ENCODE results near the gene PROM2. TPM values are rescaled to one million over a fixed set of nuclear protein-coding genes. Genes with fewer than 3 reads are reported as not detected.

Gene PROM2
- total RNA-seq, 1 donor: 0.31 TPM

DNA sequence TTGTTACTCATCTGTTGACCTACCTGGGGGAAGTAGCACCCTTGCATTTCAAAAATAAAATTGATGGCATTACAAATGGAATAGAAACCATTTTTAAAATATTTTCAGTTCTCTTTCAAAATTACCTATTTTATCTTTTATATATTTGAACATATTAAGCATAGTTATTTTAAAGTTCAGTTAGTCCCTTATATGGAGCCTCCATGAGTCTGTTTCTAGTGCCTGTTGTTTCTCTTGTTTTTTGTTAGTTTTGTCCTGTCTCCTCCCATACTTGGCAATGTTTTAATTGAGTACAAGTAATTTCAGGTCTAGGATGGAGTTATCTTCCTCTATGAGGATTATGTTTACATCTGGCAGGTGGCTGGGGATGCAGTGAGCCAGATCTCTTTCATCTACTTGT, 17.0 kb downstream of the PROM2 start:
- Histone ChIP-seq H3K4me3 (ENCODE audit: low read length) (no peak overlapping the region), H3K9me3 (ENCODE audit: low read depth, low read length) (no peaks in the 10 kb centered on the region), H3K4me1 (ENCODE audit: insufficient read depth, low read length) (no peaks in the 10 kb centered on the region), H3K27me3 (ENCODE audit: insufficient read depth, low read length) (no peaks in the 10 kb centered on the region)

DNA sequence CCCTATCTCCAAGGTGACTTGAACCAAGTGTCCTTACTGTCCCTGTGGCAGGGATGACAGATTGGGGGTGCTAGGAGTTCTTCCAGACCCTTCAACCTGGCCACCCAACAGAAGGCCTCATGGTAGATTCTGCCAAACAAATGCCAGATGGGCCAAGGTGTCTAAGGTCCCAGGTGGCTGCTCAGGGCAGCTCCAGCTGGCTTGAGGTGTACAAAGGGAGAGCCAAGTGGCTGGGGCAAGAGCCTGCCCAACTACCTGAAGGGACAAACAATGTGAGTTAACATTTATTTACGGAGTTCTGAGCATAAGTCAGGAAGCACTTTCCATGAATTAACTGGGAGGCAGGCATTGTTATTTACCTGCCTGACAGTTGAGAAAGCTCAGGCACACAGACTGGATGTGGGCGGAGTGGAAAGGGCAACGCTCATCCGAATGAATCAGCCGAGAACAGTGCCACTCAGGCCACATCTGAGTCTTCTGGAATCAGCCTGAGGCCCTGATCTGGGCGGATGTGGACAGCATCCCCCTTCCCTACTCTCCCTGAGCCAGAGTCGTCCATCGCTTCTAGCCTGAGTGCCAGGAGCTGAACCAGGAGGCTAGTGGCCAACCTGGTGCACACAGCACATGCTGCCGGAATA, 18.5 kb downstream of the PROM2 start:
- H3K4me3 ChIP-seq (ENCODE audit: low read length): no peak overlapping the region
- H3K27me3 ChIP-seq (ENCODE audit: insufficient read depth, low read length): no peaks in the 10 kb centered on the region
- no peaks in the 10 kb centered on the region for H3K9me3 ChIP-seq (ENCODE audit: low read depth, low read length)
- H3K4me1 ChIP-seq (ENCODE audit: insufficient read depth, low read length): no peaks in the 10 kb centered on the region

DNA sequence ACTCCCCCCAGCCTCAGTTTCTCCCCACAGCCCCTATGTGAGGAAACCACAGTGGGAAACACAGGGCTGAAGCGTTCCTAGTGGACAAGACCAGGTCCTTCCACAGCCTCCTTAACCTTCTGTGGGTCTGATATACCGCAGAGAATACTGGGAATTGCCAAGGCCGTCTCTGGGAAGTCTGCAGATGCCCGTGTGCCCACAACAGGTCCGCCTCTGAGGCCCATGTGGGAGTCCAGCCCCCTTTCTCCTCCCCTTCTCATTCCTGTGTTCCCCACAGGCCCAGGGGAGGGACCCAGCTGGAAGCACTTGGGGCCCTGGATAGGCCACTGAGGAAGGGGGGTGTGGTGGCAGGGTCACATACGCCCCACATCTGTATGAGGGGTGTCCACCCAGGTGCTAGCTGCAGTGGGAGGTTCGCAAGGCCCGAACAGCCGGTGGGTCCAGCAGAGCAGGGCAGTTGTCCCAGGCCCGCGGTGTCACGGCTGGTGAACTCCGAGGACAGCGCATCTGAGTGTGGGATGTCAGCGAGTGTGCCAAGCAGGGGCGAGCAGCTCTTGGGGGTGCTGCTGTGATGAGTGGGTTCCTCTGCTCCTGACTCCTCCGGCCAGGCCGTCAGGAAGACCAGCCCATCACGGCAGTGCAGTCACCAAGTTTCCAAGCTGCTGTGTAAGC, 20.5 kb downstream of the PROM2 start:
- no peak overlapping the region for H3K4me3 ChIP-seq (ENCODE audit: low read length)
- no peaks in the 10 kb centered on the region for H3K4me1 ChIP-seq (ENCODE audit: insufficient read depth, low read length)
- H3K27me3 ChIP-seq (ENCODE audit: insufficient read depth, low read length): no peaks in the 10 kb centered on the region
- no peaks in the 10 kb centered on the region for H3K9me3 ChIP-seq (ENCODE audit: low read depth, low read length)

DNA sequence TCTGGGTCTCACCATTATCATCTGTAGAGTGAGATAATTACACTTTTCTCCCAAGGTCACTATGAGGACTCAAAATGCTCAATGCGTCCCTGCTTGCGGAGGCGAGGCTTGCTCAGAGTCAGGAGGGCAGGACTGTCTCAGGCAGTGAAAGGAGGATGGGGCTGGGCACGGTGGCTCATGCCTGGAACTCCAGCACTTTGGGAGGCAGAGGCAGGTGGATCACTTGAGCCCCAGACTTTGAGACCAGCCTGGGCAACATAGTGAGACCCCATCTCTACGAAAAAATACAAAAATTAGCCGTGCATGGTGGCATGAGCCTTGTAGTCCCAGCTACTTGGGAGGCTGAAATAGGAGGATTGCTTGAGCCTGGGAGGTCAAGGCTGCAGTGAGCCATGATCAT, 21.1 kb downstream of the PROM2 start:
- no peaks in the 10 kb centered on the region for H3K27me3 ChIP-seq (ENCODE audit: insufficient read depth, low read length)
- H3K9me3 ChIP-seq (ENCODE audit: low read depth, low read length): no peaks in the 10 kb centered on the region
- no peaks in the 10 kb centered on the region for H3K4me1 ChIP-seq (ENCODE audit: insufficient read depth, low read length)
- no peak overlapping the region for H3K4me3 ChIP-seq (ENCODE audit: low read length)

DNA sequence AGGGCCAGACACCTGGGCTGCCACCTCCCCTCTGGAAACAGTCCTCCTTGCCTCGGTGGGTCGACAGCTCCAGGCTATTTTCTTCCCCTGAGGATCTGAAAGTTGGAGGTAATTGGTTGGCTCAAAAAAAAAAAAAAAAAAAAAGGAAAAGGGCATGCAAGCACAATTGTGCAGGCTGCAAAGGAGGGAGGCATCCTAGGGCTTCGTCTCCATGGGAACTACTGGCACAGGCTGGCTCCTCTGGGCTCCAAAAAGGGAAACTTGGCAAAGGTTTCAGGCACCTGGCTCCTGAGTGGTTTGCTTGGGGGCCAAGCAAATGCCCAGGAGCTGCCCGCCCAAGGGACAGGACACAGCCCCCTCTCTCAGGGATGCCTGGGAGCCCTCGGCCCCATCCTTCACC, 21.8 kb downstream of the PROM2 start:
- H3K4me1 ChIP-seq (ENCODE audit: insufficient read depth, low read length): no peaks in the 10 kb centered on the region
- no peaks in the 10 kb centered on the region for H3K9me3 ChIP-seq (ENCODE audit: low read depth, low read length)
- H3K27me3 ChIP-seq (ENCODE audit: insufficient read depth, low read length): no peaks in the 10 kb centered on the region
- H3K4me3 ChIP-seq (ENCODE audit: low read length): no peak overlapping the region

DNA sequence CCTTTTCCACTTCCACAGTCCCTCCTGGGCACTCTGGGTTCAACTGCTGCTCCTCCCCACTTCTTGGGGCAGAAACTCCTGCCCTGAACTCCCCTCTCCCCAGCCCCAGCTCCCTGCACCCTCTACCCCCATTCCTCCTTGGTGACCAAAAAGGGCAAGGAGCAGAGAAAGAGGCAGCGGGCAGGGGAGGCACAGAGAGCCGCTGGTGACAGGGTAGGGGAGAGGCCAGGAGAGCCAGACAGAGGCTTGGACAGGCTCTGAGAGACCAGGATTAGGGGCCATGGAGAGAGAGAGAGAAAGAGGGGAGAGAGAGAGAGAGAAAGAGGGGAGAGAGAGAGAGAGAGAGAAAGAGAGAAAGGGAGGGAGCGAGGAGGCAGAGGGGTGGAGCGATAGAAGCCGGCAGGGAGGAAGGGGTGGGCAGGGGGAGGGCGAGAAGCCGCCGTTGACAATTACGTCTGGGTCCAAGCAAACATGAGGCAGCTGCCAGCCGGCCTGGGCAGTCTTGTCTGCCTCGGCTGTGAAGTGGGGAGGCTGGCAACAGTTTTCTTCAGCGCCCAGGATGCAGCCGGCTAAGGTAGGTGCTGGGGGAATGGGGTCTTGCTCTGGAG, 22.7 kb downstream of the PROM2 start, which contains the start of gene KCNIP3:
Gene KCNIP3 (plus strand): TSS at position 468 of the 608 bp plus-strand sequence. CDS start 92 bp downstream, at position 560.
- no peaks in the 10 kb centered on the region for H3K9me3 ChIP-seq (ENCODE audit: low read depth, low read length)
- no peak within 1 kb of the TSS for H3K4me3 ChIP-seq (ENCODE audit: low read length)
- H3K4me1 ChIP-seq (ENCODE audit: insufficient read depth, low read length): no peaks in the 10 kb centered on the region
- H3K27me3 ChIP-seq (ENCODE audit: insufficient read depth, low read length): no peaks in the 10 kb centered on the region

DNA sequence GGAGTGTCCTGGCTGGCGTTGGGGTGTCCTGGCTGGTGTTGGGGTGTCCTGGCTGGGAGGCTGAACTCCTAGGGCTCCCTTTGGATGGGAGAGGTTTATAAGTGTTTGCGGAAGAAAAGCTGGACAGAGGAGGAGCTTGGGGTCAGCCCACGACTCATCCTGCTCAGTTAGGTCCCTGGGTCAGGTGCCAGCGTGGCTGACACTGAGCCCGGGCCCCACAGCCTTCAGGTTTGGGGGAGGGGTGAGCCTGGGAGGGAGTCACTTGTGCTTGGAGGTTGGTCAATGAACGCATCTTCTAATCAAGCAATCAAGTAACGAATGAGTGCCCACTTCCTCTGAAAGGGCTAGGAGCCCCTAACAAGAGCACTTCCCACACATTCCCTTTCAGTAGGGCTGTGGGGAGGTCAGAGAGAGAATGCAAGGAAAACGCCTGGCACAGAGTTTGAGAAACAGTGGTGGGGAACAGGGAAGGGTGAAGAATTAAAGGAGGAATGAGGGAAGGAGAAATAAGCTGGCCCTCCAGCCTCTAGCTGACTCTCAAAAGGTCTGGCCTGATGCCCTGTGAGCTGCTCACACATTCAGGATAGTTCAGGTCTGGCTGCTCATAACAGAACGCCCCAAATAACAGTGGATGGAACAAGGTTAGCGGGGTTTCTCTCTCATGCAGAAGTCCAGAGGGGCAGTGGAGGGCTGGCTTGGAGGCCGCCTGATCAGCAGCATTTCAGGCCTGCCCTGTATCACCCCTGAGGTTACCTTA, 23.6 kb downstream of the PROM2 start:
- Histone ChIP-seq H3K4me1 (ENCODE audit: insufficient read depth, low read length) (no peaks in the 10 kb centered on the region), H3K27me3 (ENCODE audit: insufficient read depth, low read length) (no peaks in the 10 kb centered on the region), H3K4me3 (ENCODE audit: low read length) (no peak overlapping the region), H3K9me3 (ENCODE audit: low read depth, low read length) (no peaks in the 10 kb centered on the region)

DNA sequence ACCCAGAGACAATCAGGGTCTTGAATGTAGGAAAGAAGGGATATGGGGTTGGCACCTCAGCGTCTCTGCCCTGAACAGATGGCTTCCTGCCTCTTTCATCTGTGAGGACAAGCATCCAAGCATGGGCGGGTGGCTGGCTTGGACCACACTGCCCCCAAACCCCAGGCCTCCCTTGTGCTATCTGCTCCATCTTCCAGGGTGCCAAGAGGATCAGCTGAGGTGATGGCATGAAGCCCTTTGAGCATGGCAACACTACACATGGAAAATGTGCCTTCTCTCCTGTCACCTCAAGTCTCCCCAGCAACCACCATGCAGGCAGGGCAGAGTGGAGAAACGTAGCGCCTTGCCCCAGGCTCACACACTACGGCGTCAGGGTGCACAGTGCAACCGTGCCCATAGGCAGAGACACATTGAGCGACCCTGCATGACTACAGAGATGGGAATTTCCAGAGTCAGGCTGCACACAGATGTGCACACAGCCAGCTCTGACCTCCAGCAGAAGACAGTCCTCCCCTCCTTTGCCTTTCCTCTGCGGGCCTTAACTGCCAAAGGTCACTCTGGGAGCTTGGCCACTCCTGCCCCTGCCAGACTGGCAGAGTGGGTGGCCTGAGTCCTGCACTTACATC, 24.4 kb downstream of the PROM2 start:
- no peaks in the 10 kb centered on the region for H3K4me1 ChIP-seq (ENCODE audit: insufficient read depth, low read length)
- no peaks in the 10 kb centered on the region for H3K9me3 ChIP-seq (ENCODE audit: low read depth, low read length)
- H3K4me3 ChIP-seq (ENCODE audit: low read length): no peak overlapping the region
- H3K27me3 ChIP-seq (ENCODE audit: insufficient read depth, low read length): no peaks in the 10 kb centered on the region

DNA sequence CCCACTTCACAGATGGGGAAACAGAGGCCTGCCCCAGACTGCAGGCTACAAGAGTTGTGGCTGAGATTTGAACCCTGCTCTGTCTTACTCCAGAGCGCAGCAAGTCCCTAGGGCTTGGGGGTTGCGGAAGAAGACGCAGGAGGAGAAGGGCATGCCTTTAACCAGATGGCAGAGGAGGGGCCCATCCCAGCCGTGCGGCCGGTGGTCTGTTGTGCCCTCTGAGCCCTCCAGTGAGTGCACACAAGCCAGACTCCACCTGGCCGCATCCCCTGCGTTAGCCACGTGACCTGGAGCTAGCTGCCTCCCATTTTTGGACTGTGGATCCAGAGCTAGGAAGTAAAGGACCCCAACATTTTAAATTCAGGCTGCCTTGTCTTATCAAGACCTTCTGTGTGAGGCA, 25.7 kb downstream of the PROM2 start:
- H3K27me3 ChIP-seq (ENCODE audit: insufficient read depth, low read length): no peaks in the 10 kb centered on the region
- H3K4me1 ChIP-seq (ENCODE audit: insufficient read depth, low read length): no peaks in the 10 kb centered on the region
- H3K4me3 ChIP-seq (ENCODE audit: low read length): no peak overlapping the region
- H3K9me3 ChIP-seq (ENCODE audit: low read depth, low read length): no peaks in the 10 kb centered on the region

DNA sequence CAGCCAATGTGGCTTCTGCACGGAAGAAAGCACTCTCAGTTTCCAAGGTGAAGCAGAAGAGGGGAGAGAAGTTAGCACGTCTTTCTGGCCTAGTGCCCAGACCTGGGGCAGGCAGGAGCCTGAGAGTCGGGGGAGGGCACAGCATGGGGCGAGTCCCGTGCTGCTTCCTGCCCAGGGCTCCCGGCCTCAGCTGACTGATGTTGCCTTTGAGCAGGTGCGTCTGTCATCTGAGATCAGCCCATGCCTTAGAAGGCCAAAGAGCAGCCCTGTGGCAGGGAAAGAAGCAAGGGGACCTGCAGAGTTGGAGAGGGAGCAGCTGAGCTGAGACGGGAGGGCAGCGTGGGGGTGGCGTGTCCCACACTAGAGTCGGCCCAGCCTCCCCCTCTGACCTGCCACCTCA, 26.2 kb downstream of the PROM2 start:
- no peaks in the 10 kb centered on the region for H3K4me1 ChIP-seq (ENCODE audit: insufficient read depth, low read length)
- no peaks in the 10 kb centered on the region for H3K9me3 ChIP-seq (ENCODE audit: low read depth, low read length)
- no peaks in the 10 kb centered on the region for H3K27me3 ChIP-seq (ENCODE audit: insufficient read depth, low read length)
- no peak overlapping the region for H3K4me3 ChIP-seq (ENCODE audit: low read length)

DNA sequence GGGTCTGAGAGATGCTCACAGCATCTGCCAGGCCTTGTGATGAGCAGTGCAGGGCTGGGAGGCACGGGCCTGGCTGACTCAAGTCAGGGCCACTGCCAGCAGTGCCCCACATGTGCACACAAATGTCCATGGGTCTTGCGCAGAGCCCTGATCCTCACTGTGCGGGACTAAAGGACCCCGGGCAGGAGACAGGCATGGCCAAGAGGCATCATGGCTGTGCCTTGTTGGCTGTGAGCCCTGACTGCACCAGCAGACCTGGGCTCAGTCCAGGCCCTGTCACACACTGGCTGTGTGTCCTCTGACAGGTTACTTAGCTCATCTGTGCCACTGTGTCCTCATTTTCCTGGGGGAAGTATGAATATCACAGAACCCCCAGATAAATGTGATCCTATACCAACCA, 26.9 kb downstream of the PROM2 start:
- H3K4me1 ChIP-seq (ENCODE audit: insufficient read depth, low read length): no peaks in the 10 kb centered on the region
- H3K9me3 ChIP-seq (ENCODE audit: low read depth, low read length): no peaks in the 10 kb centered on the region
- no peaks in the 10 kb centered on the region for H3K27me3 ChIP-seq (ENCODE audit: insufficient read depth, low read length)
- H3K4me3 ChIP-seq (ENCODE audit: low read length): no peak overlapping the region

DNA sequence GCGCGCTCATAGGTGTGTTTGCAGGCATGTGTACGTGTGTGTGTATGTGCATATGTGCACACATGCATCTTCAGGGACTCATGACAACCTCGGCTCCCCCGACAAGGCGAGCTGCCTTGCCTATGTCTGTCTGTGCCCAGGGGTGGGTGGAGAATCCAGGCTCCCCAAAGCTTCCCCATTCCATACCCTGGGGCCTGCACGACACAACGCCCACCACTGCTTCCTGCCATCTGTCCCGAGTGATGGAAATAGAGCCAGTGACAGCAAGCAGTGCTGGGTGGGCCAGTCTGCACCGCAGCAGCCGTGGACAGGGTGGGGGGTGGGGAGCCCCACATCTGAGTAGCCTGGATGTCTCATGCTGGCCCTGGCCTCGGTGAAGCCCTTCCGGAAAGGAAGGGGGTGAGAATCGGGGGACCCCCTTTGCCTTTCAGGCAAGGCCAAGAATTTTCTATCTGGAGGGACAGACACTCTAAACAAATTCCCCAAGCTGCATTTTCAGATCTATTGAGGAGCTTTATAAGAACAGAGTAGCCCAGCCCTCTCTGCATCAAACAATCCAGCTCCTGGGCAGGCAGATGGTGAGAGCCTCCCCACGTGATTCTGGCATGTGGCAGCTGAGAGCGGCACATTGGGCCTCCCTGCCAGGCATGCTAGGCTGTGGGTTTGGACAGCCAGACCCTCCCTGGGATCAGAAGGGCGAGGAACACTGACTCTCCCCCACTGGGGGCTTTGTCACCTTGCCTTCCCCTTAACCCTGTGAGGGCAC, 27.8 kb downstream of the PROM2 start:
- H3K9me3 ChIP-seq (ENCODE audit: low read depth, low read length): no peaks in the 10 kb centered on the region
- H3K4me3 ChIP-seq (ENCODE audit: low read length): no peak overlapping the region
- no peaks in the 10 kb centered on the region for H3K27me3 ChIP-seq (ENCODE audit: insufficient read depth, low read length)
- H3K4me1 ChIP-seq (ENCODE audit: insufficient read depth, low read length): no peaks in the 10 kb centered on the region

DNA sequence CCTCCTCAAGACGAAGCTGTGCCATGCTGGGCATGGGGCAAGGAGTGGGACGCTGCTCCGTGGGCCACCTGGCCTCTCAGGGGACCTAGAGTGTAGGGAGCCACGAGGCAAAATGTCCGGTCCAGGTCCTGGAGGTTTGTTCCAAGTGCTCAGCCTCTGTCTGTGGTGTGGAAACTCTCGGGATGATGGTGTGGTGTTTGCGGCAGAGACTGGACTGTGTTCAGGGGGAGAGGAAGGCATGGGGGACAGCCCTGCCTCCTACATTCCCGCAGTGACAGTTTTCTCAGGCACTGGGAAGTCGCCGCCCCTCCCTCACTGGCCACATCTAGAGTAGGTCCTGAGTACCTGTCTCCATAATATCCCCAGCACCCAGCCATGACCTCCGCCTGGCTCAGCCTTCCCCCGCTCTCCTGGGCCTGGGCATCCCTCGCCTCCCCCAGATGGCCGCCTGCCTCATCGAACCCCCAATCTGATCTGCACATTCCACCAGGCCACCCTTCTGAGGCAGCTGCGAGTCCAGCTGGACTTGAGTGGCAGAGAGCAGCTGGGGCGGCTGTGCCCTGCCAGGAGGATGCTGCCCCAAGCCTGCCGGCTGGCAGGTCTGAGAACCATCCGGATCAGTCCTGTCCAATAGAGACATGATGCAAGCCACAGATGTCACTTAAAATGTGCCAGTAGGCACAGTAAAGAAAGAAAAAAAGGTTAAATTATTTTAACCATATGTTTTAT, 29.1 kb downstream of the PROM2 start:
- no peaks in the 10 kb centered on the region for H3K4me1 ChIP-seq (ENCODE audit: insufficient read depth, low read length)
- no peaks in the 10 kb centered on the region for H3K27me3 ChIP-seq (ENCODE audit: insufficient read depth, low read length)
- H3K9me3 ChIP-seq (ENCODE audit: low read depth, low read length): no peaks in the 10 kb centered on the region

More for the DNA sequence above, 29.1 kb downstream of the PROM2 start:
- no peak overlapping the region for H3K4me3 ChIP-seq (ENCODE audit: low read length)
